Measurements from ENCODE around the gene ARID1B. TPM values are rescaled to one million over a fixed set of nuclear protein-coding genes. Genes with fewer than 3 reads are reported as not detected.

ARID1B gene
- total RNA-seq, 4 donors from 2014 or later: 25.2 to 103 (median 59.5) TPM

DNA sequence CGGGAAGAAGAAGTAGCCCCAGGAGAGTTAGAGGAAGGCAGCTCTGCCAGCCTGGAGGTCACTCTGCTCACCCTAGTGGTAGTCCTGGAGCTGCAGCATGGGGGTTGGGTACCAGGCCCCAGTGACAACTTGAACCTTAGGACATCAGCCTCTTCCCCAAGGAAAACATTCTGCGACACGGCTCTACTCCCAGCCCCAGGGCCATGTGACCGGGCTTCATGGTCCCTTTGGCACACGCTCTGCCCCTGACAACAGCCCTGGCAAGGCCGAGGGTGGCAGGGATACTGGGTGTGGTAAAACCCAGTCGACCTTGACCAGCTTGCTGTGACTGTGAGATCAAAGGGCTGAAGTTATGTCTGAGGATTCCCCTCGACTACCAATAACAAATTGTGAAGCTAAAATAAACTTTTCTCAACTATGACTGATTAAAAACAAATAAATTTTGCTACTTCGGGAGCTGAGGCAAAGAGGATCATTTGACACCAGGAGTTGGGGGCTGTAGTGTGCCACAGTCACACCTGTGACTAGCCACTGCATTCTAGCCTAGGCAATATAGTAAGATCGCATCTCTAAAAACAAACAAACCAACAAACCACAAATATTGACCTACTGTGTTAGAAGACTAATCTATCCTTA is 24.4 kb upstream of the ARID1B start:
- intact Hi-C loops (cut with DNase I): no loop called here
- 47 to 55% methylated on average over 7 to 8 of the region's 10 CpGs for WGBS, 2 donors
- Histone ChIP-seq H3K27me3 (no peaks in the 10 kb centered on the region), H3K9me3 (no peaks in the 10 kb centered on the region), H3K36me3 (no peaks in the 10 kb centered on the region), H3K4me3 (no peak overlapping the region), H3K27ac (no peak overlapping the region), H3K4me1 (peaks cover 0 to 4% (median 0%) of the 10 kb centered on the region in 3 donors)
- TF ChIP-seq POLR2A (IDR thresholded peaks at IDR 0.05): no peak
- TF ChIP-seq, protein P1, sequence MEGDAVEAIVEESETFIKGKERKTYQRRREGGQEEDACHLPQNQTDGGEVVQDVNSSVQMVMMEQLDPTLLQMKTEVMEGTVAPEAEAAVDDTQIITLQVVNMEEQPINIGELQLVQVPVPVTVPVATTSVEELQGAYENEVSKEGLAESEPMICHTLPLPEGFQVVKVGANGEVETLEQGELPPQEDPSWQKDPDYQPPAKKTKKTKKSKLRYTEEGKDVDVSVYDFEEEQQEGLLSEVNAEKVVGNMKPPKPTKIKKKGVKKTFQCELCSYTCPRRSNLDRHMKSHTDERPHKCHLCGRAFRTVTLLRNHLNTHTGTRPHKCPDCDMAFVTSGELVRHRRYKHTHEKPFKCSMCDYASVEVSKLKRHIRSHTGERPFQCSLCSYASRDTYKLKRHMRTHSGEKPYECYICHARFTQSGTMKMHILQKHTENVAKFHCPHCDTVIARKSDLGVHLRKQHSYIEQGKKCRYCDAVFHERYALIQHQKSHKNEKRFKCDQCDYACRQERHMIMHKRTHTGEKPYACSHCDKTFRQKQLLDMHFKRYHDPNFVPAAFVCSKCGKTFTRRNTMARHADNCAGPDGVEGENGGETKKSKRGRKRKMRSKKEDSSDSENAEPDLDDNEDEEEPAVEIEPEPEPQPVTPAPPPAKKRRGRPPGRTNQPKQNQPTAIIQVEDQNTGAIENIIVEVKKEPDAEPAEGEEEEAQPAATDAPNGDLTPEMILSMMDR (IDR thresholded peaks at IDR 0.05): peak in 2 of 6 experiments; percentile 23 to 31
- DNase-seq: no peak

DNA sequence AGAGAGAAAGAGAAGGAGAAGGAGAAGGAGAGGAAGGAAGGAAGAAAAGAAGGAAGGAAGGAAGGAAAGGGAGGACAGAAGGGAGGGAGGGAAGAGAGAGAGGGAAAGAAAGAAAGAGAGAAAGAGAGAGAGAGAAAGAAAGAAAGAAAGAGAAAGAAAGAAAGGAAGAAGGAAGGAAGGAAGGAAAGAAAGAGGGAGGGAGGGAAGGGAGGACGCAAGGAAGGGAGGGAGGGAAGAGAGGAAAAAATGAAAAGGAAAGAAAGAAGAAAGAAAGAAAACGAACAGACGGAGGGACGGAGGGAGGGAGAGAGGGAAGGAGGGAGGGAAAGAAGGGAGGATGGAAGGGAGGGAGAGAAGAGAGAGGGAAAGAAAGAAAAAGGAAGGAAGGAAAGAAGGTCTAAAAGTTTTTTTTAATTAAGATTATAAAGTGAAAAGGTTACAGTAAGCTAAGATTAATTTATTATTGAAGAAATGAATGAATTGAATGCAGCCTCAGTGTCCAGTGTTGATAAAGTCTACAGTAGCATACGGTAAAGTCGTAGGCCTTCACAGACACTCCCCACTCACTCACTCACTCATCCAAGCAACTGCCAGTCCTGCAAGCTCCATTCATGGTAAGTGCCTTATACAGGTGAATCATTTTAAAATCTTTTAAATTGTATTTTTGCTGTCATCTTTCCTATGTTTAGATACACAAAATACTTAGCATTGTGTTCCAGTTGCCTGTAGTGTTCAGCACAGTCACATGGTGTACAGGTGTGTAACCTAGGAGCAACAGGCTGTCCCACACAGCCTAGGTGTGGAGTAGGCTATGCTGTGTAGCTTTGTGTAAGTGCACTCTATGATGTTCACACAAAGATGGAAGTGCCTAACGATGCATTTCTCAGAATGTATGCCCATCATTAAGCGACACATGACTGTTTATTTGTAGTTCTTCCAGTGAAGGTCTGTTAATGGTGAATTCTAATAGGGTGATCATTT is 20.3 kb upstream of the ARID1B start:
- intact Hi-C loops (cut with DNase I): no loop called here
- Histone ChIP-seq H3K27ac (no peak overlapping the region), H3K36me3 (no peaks in the 10 kb centered on the region), H3K4me3 (no peak overlapping the region), H3K4me1 (peaks cover 0 to 4% (median 0%) of the 10 kb centered on the region in 3 donors), H3K27me3 (no peaks in the 10 kb centered on the region), H3K9me3 (no peaks in the 10 kb centered on the region)
- no peak for TF ChIP-seq POLR2A (IDR thresholded peaks at IDR 0.05)
- TF ChIP-seq, protein P1 (IDR thresholded peaks at IDR 0.05): no peak
- no peak for DNase-seq
- WGBS, 2 donors: 89 to 96% methylated on average over 8 of the region's 8 CpGs

- no peak for TF ChIP-seq POLR2A (IDR thresholded peaks at IDR 0.05)
- TF ChIP-seq, protein P1 (IDR thresholded peaks at IDR 0.05): no peak
- H3K27me3 ChIP-seq: no peaks in the 10 kb centered on the region
- intact Hi-C loops (cut with DNase I): no loop called here
- no peak for DNase-seq
- H3K27ac ChIP-seq: no peak overlapping the region
- no peaks in the 10 kb centered on the region for H3K4me1 ChIP-seq
- H3K4me3 ChIP-seq: no peak overlapping the region
- WGBS, 2 donors: 56 to 65% methylated on average over 2 of the region's 2 CpGs
- no peaks in the 10 kb centered on the region for H3K36me3 ChIP-seq
- H3K9me3 ChIP-seq: no peaks in the 10 kb centered on the region
Observed at GRCh38 chr6:156757849-156758248, 19.3 kb upstream of the ARID1B start.

- TF ChIP-seq, protein P1 (IDR thresholded peaks at IDR 0.05): no peak
- no peak for TF ChIP-seq POLR2A (IDR thresholded peaks at IDR 0.05)
- Histone ChIP-seq H3K27ac (no peak overlapping the region), H3K27me3 (no peaks in the 10 kb centered on the region), H3K4me3 (no peak overlapping the region), H3K36me3 (no peaks in the 10 kb centered on the region), H3K4me1 (no peaks in the 10 kb centered on the region), H3K9me3 (no peaks in the 10 kb centered on the region)
- DNase-seq: no peak
- 85 to 90% methylated on average over 4 of the region's 4 CpGs for WGBS, 2 donors
- intact Hi-C loops (cut with DNase I): no loop called here
Observed at GRCh38 chr6:156760377-156760776, 16.8 kb upstream of the ARID1B start.

DNA sequence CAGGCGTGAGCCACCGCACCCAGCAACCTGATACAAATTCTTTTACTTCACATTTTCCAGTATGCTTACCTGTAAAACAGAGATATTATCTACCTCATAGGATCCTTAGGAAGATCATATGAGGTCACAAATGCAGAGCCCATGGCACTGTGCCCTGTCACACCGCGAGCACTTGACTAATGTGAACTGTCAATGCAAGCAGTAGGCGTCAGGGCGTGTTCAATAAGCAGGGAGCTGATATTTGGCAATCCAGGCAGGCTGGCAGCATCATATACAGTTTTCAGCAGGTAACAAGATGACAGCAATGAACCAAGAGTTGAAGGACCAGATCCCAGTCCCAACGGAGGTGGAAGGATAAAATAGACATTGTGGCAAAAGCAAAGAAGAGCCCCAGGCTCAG is 14.6 kb upstream of the ARID1B start:
- Histone ChIP-seq H3K36me3 (no peaks in the 10 kb centered on the region), H3K4me3 (no peak overlapping the region), H3K4me1 (no peaks in the 10 kb centered on the region), H3K27me3 (no peaks in the 10 kb centered on the region), H3K9me3 (no peaks in the 10 kb centered on the region), H3K27ac (no peak overlapping the region)
- 64 to 68% methylated on average over 7 of the region's 7 CpGs for WGBS, 2 donors
- DNase-seq: no peak
- intact Hi-C loops (cut with DNase I): no loop called here
- TF ChIP-seq, protein P1 (IDR thresholded peaks at IDR 0.05): no peak
- TF ChIP-seq POLR2A (IDR thresholded peaks at IDR 0.05): no peak
